GM12878 (cell line): ENCODE results near the gene NR1I3. TPM values are rescaled to one million over a fixed set of nuclear protein-coding genes. Genes with fewer than 3 reads are reported as not detected.
A peak's percentile ranks its signal among the peaks of the same experiment; 100 is the strongest.

Experiments used
- ASH2L ChIP-seq: fragments of 300-600, 200-600 bp; sonication (generic); IDR thresholded peaks from 2 replicates; pipeline ENCODE4 v1.6.1; 2017; ENCODE audit warnings: low read depth, mild to moderate bottlenecking, borderline replicate concordance
- BACH1 ChIP-seq: fragments of 450-650 bp; IDR thresholded peaks from 2 replicates; pipeline ENCODE4 v1.6.1; 2017; ENCODE audit warnings: mild to moderate bottlenecking, borderline replicate concordance
- CBX3 ChIP-seq: fragments of 200-600 bp; sonication (generic); IDR thresholded peaks from 2 replicates; pipeline ENCODE4 v1.6.1; 2016; ENCODE audit warnings: low read depth, borderline replicate concordance
- CBX5 ChIP-seq: sonication (generic); IDR thresholded peaks from 2 replicates; pipeline ENCODE4 v1.6.1; 2016; ENCODE audit warnings: low read depth, moderate library complexity, mild to moderate bottlenecking, inconsistent platforms
- CHD4 ChIP-seq: fragments of 200-600 bp; sonication (generic); IDR thresholded peaks from 2 replicates; pipeline ENCODE4 v1.6.1; 2016; ENCODE audit warnings: mild to moderate bottlenecking
- IRF5 ChIP-seq: fragments of 450-650 bp; IDR thresholded peaks from 2 replicates; pipeline ENCODE4 v1.6.1; 2017; ENCODE audit warnings: borderline replicate concordance
- MTA3 ChIP-seq: IDR thresholded peaks from 2 replicates; pipeline ENCODE4 v1.6.1; 2012; ENCODE audit warnings: low read length, inconsistent platforms, borderline replicate concordance
- NFIC ChIP-seq: IDR thresholded peaks from 2 replicates; pipeline ENCODE4 v1.6.1; 2012; ENCODE audit warnings: low read depth, mild to moderate bottlenecking, inconsistent platforms, low read length, moderate library complexity
- PAX5 ChIP-seq: IDR thresholded peaks from 2 replicates; pipeline ENCODE4 v1.6.1; 2011; ENCODE audit warnings: low read depth, low read length, borderline replicate concordance
- PAX8 ChIP-seq: fragments of 450-650 bp; IDR thresholded peaks from 2 replicates; pipeline ENCODE4 v1.6.1; 2017; ENCODE audit warnings: mild to moderate bottlenecking, moderate library complexity
- POU2F2 ChIP-seq: IDR thresholded peaks from 3 replicates; pipeline ENCODE4 v1.6.1; 2011; ENCODE audit warnings: low read depth, mild to moderate bottlenecking, low read length, borderline replicate concordance
- SKIL ChIP-seq: fragments of 450-650 bp; IDR thresholded peaks from 2 replicates; pipeline ENCODE4 v1.6.1; 2017; ENCODE audit warnings: mild to moderate bottlenecking, low read depth, inconsistent platforms; ENCODE audit not compliant: poor library complexity, severe bottlenecking
- SMAD1 ChIP-seq: fragments of 450-650 bp; IDR thresholded peaks from 2 replicates; pipeline ENCODE4 v1.6.1; 2018; ENCODE audit warnings: mild to moderate bottlenecking, low read depth; ENCODE audit not compliant: partially characterized antibody
- TCF12 ChIP-seq: IDR thresholded peaks from 2 replicates; pipeline ENCODE4 v1.6.1; 2011; ENCODE audit warnings: low read depth, mild to moderate bottlenecking, low read length
- ZNF274 ChIP-seq: IDR thresholded peaks from one replicate; pipeline ENCODE4 v1.8.0; 2011; ENCODE audit not compliant: insufficient read length, insufficient read depth
- polyA plus RNA-seq, 11 experiments: library from polyadenylated mRNA; depleted of rRNA in 4 of 11; unstranded in 6 of 11; stranded (reverse) in 5 of 11; fragments of >200 nt; fragmentation: Nextera tagmentation in 4 of 11; fragmentation: Illumina TruSeq in 1 of 11; extraction: Ambion mirVana in 4 of 11; extraction: Trizol in 1 of 11; gene quantifications; 1 replicate in 1 of 11; 2 replicates in 10 of 11; pipeline versions ENCODE4 v1.2.1 to v1.2.3, GENCODE V29; 2011 to 2016; ENCODE audit warnings: inconsistent platforms in 2 of 11, missing spikeins in 2 of 11, low read depth in 1 of 11
- total RNA-seq, 4 experiments: library from RNA; depleted of rRNA in 3 of 4; stranded (reverse); fragments of >200 nt in 3 of 4; fragmentation: Illumina TruSeq in 1 of 4; extraction: Trizol in 1 of 4; gene quantifications; 2 replicates each; pipeline versions ENCODE4 v1.2.1 to v1.2.3, GENCODE V29; 2013 to 2021
- TF ChIP-seq, protein P1 (sequence below): fragments of 450-650 bp; formaldehyde crosslinking; IDR thresholded peaks from 2 replicates; pipeline ENCODE4 v1.4.0; 2022; ENCODE audit warnings: mild to moderate bottlenecking, moderate library complexity
- TF ChIP-seq, protein P2 (sequence below): fragments of 450-650 bp; IDR thresholded peaks from 2 replicates; pipeline ENCODE4 v1.6.1; 2018; ENCODE audit warnings: mild to moderate bottlenecking, low read depth, moderate library complexity; ENCODE audit not compliant: partially characterized antibody
- TF ChIP-seq, protein P3 (sequence below): fragments of 450-650 bp; IDR thresholded peaks from 2 replicates; pipeline ENCODE4 v1.6.1; 2016; ENCODE audit warnings: mild to moderate bottlenecking
- TF ChIP-seq, protein P4 (sequence below): IDR thresholded peaks from 2 replicates; pipeline ENCODE4 v1.6.1; 2011; ENCODE audit warnings: low read depth, mild to moderate bottlenecking, low read length, moderate library complexity, borderline replicate concordance; ENCODE audit errors: extremely low read depth

NR1I3 gene
- total and polyA plus RNA-seq, 10 of the 15 experiments (the other 5 are each of a cell fraction or from before 2014, with no cell fraction given) = 0.13 to 0.52 (median 0.24) TPM; not detected in 7

DNA sequence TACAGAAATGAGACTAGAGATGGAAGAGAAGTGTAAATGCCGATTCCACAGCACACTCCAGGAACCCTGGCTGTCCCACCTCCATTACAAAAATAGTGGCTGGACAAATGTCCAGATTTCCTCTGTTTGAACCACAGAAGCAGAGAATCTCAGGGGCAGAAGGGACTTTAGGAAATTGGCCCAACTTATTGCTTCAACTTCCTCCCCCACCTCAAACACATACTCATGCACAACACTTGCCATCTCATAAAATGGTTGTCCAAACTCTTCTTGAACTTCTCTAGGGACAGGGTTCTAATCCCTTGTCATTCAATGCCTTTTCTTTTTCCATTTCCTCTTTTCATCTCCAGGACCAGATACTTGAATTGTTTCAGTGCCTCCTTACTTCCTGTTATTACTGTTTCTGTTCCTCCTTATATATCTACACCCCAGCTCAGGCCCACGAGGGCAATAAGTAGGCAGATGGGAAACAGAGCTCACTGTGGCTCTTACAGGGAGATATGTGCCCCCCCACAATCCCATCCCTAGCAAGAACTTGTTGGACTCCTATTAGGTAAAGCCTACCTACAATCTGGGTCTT lies 52.2 kb downstream of the NR1I3 start (continued):
- TF ChIP-seq CBX5 = no peak
- TF ChIP-seq, protein P1, sequence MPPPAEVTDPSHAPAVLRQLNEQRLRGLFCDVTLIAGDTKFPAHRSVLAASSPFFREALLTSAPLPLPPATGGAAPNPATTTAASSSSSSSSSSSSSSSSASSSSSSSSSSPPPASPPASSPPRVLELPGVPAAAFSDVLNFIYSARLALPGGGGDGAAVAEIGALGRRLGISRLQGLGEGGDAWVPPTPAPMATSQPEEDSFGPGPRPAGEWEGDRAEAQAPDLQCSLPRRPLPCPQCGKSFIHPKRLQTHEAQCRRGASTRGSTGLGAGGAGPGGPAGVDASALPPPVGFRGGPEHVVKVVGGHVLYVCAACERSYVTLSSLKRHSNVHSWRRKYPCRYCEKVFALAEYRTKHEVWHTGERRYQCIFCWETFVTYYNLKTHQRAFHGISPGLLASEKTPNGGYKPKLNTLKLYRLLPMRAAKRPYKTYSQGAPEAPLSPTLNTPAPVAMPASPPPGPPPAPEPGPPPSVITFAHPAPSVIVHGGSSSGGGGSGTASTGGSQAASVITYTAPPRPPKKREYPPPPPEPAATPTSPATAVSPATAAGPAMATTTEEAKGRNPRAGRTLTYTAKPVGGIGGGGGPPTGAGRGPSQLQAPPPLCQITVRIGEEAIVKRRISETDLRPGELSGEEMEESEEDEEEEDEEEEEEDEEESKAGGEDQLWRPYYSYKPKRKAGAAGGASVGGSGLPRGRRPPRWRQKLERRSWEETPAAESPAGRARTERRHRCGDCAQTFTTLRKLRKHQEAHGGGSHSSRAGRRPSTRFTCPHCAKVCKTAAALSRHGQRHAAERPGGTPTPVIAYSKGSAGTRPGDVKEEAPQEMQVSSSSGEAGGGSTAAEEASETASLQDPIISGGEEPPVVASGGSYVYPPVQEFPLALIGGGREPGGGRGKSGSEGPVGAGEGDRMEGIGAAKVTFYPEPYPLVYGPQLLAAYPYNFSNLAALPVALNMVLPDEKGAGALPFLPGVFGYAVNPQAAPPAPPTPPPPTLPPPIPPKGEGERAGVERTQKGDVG (CRISPR knock-in tag) = no peak
- no peak for TF ChIP-seq CHD4
- TF ChIP-seq SMAD1 = no peak
- peak; percentile 75; the same call in 1 of the 2 replicates for TF ChIP-seq MTA3
- TF ChIP-seq IRF5 = no peak
- TF ChIP-seq, protein P2, sequence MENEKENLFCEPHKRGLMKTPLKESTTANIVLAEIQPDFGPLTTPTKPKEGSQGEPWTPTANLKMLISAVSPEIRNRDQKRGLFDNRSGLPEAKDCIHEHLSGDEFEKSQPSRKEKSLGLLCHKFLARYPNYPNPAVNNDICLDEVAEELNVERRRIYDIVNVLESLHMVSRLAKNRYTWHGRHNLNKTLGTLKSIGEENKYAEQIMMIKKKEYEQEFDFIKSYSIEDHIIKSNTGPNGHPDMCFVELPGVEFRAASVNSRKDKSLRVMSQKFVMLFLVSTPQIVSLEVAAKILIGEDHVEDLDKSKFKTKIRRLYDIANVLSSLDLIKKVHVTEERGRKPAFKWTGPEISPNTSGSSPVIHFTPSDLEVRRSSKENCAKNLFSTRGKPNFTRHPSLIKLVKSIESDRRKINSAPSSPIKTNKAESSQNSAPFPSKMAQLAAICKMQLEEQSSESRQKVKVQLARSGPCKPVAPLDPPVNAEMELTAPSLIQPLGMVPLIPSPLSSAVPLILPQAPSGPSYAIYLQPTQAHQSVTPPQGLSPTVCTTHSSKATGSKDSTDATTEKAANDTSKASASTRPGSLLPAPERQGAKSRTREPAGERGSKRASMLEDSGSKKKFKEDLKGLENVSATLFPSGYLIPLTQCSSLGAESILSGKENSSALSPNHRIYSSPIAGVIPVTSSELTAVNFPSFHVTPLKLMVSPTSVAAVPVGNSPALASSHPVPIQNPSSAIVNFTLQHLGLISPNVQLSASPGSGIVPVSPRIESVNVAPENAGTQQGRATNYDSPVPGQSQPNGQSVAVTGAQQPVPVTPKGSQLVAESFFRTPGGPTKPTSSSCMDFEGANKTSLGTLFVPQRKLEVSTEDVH = no peak
- TF ChIP-seq, protein P3, sequence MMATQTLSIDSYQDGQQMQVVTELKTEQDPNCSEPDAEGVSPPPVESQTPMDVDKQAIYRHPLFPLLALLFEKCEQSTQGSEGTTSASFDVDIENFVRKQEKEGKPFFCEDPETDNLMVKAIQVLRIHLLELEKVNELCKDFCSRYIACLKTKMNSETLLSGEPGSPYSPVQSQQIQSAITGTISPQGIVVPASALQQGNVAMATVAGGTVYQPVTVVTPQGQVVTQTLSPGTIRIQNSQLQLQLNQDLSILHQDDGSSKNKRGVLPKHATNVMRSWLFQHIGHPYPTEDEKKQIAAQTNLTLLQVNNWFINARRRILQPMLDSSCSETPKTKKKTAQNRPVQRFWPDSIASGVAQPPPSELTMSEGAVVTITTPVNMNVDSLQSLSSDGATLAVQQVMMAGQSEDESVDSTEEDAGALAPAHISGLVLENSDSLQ = peak; percentile 68
- TF ChIP-seq ASH2L = no peak
- TF ChIP-seq, protein P4, sequence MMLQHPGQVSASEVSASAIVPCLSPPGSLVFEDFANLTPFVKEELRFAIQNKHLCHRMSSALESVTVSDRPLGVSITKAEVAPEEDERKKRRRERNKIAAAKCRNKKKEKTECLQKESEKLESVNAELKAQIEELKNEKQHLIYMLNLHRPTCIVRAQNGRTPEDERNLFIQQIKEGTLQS = no peak
- TF ChIP-seq POU2F2 = no peak
- TF ChIP-seq ZNF274 = no peak
- TF ChIP-seq SKIL = no peak
- peak; percentile 67; the same call in 1 of the 2 replicates for TF ChIP-seq NFIC
- TF ChIP-seq PAX8 = no peak
- no peak for TF ChIP-seq TCF12
- TF ChIP-seq PAX5 = no peak
- TF ChIP-seq BACH1 = no peak
- TF ChIP-seq CBX3 = no peak
